Right ventricle myocardium inferior (tissue), 1 donor: ENCODE results near the gene ZNF835. TPM values are rescaled to one million over a fixed set of nuclear protein-coding genes. Genes with fewer than 3 reads are reported as not detected.

Experiments used
- total RNA-seq: library from RNA; stranded (reverse); fragmentation: NEBNext Ultra II Directional; extraction: Animal tissue kit (Norgen Biotek cat#: 25700); gene quantifications from one replicate; pipeline ENCODE4 v1.2.1, GENCODE V29; 2021
- donor health status: DM: no; HTN: yes; CAD: no; lungs with severe emphysema.

ZNF835 gene
- total RNA-seq, 1 donor from 2014 or later, result 7.3 TPM

Other genes with a start within 250 kb of the ZNF835 start
- gene ZNF667, start 194.4 kb downstream of the ZNF835 start, total RNA-seq, result 7.0 TPM
- gene ZNF471, start 163.9 kb downstream of the ZNF835 start, total RNA-seq, result 5.2 TPM
- gene ZFP28, start 132.8 kb downstream of the ZNF835 start, total RNA-seq, result 5.5 TPM
- 2.9 TPM for gene ZNF470, start 104.3 kb downstream of the ZNF835 start, total RNA-seq
- gene ZNF71, start 76.5 kb downstream of the ZNF835 start, total RNA-seq, result 6.4 TPM
- not detected for gene SMIM17, start 28.6 kb downstream of the ZNF835 start, total RNA-seq
- 7.9 TPM for gene PEG3, start 169.0 kb upstream of the ZNF835 start, total RNA-seq
- gene ZIM2, start 169.0 kb upstream of the ZNF835 start, total RNA-seq, result not detected